Mammary epithelial cell (primary cell): ENCODE measurements around the gene SNRNP35.

Experiments
- EZH2 ChIP-seq: IDR thresholded peaks from 2 replicates; pipeline ENCODE4 v1.6.1; 2012; ENCODE audit warnings: low read length, inconsistent platforms, borderline replicate concordance
- TF ChIP-seq, protein P1 (sequence below), 2 donors: IDR thresholded peaks in 1 of 2; conservative IDR thresholded peaks in 1 of 2; 2 replicates each; pipeline ENCODE4 v1.5.1; 2011 to 2012; ENCODE audit warnings: inconsistent platforms in 2 of 2, low read length in 2 of 2, mild to moderate bottlenecking in 2 of 2, control low read depth in 1 of 2, low read depth in 1 of 2; ENCODE audit not compliant: insufficient read depth in 1 of 2; ENCODE audit errors: extremely low read depth in 1 of 2

DNA sequence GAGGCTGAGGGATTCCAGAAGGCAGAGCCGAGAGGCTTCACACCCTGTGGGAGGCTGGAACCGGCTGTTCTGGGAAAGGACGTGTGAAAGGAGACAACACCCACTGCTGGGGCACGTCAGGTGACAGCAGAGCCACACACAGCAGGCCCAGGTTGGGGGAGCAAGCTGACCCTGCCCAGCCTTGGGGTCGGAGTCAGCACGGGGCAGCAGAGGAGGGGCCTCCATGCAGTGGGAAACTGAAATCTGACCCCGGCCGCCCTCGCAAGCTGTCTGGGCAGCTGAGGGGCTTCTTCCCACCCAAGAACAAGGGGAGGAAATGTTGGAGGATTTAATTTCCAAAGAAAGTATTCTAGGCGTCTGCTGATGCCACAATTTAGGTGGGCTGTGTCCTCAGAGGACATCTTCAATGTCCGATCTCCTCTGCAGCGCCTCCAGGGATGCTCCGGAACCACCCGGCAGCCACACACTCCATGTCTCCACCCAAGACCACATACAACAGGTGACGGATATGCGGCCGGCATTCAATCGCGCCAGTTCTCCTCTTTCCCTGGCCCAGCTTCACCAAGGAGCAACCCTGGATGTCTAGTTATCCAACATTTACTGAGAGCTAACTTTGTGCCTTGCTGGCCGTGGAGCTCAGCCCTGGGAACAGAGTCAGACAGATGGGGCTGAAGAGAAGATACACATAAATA, 30.7 kb downstream of the SNRNP35 start:
- TF ChIP-seq, protein P1, sequence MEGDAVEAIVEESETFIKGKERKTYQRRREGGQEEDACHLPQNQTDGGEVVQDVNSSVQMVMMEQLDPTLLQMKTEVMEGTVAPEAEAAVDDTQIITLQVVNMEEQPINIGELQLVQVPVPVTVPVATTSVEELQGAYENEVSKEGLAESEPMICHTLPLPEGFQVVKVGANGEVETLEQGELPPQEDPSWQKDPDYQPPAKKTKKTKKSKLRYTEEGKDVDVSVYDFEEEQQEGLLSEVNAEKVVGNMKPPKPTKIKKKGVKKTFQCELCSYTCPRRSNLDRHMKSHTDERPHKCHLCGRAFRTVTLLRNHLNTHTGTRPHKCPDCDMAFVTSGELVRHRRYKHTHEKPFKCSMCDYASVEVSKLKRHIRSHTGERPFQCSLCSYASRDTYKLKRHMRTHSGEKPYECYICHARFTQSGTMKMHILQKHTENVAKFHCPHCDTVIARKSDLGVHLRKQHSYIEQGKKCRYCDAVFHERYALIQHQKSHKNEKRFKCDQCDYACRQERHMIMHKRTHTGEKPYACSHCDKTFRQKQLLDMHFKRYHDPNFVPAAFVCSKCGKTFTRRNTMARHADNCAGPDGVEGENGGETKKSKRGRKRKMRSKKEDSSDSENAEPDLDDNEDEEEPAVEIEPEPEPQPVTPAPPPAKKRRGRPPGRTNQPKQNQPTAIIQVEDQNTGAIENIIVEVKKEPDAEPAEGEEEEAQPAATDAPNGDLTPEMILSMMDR (conservative IDR thresholded peaks at IDR 0.05 in 1 of 2, IDR thresholded peaks at IDR 0.05 in 1 of 2; ENCODE audit: extremely low read depth in 1 of 2, insufficient read depth in 1 of 2, low read depth in 1 of 2, low read length in 2 of 2) = no peak
- no peak for TF ChIP-seq EZH2
